Gastrocnemius medialis (tissue), 4 donors: ENCODE data around the gene MNX1. TPM values are rescaled to one million over a fixed set of nuclear protein-coding genes. Genes with fewer than 3 reads are reported as not detected.
A peak's percentile ranks its signal among the peaks of the same experiment; 100 is the strongest.

Experiments used
- ATAC-seq, 2 donors: fragments of 150-250 bp; one replicate each; pipeline ENCODE4 v1.9.1; 2016
- DNase-seq, 2 donors: peaks; one replicate each; pipeline ENCODE4 v3.0.0-alpha.2; 2019
- H3K27ac ChIP-seq, 4 donors: fragments of 200-600 bp; sonication (generic); 1 replicate in 1 of 4; 2 replicates in 3 of 4; pipeline ENCODE4 v1.5.1; 2016 to 2018; ENCODE audit warnings: mild to moderate bottlenecking in 2 of 4, moderate library complexity in 1 of 4
- H3K27me3 ChIP-seq, 3 donors: fragments of 200-600 bp; sonication (generic) in 2 of 3; 1 replicate in 1 of 3; 2 replicates in 2 of 3; pipeline versions ENCODE4 v1.5.1 to v1.6.0; 2016 to 2019; ENCODE audit warnings: mild to moderate bottlenecking in 1 of 3, moderate library complexity in 1 of 3
- H3K36me3 ChIP-seq, 2 donors: fragments of 200-600 bp; sonication (generic) in 1 of 2; one replicate each; pipeline ENCODE4 v1.5.1; 2017 to 2018
- H3K4me1 ChIP-seq, 2 donors: fragments of 200-600 bp; sonication (generic) in 1 of 2; one replicate each; pipeline ENCODE4 v1.5.1; 2016 to 2017; ENCODE audit warnings: mild to moderate bottlenecking in 2 of 2
- H3K4me3 ChIP-seq, 4 donors: fragments of 200-600 bp; sonication (generic) in 3 of 4; 1 replicate in 1 of 4; 2 replicates in 3 of 4; pipeline ENCODE4 v1.5.1; 2016 to 2019; ENCODE audit warnings: mild to moderate bottlenecking in 2 of 4
- H3K9me3 ChIP-seq, 3 donors: fragments of 200-600 bp; sonication (generic) in 2 of 3; 1 replicate in 1 of 3; 2 replicates in 2 of 3; pipeline ENCODE4 v1.5.1; 2016 to 2019
- POLR2A ChIP-seq, 2 donors: fragments of 450-650 bp; IDR thresholded peaks; one replicate each; pipeline ENCODE4 v1.6.1; 2017; ENCODE audit warnings: antibody characterized with exemption in 2 of 2, mild to moderate bottlenecking in 2 of 2, moderate library complexity in 2 of 2
- in situ Hi-C, 4 donors: fragments of 200-750 bp; cut with MboI; loops; one replicate each; pipeline versions ENCODE4 v1.15.0 to v1.8.0; 2017; ENCODE audit warnings: low sequenced_read_pairs in 4 of 4
- intact Hi-C: fragments of 100-400 bp; cut with DNase I; formaldehyde crosslinking; loops from one replicate; pipeline ENCODE4 v1.15.1; 2023; ENCODE audit warnings: low total_unique reads
- total RNA-seq, 4 donors: library from RNA; depleted of rRNA; stranded (reverse); fragments of >200 nt; gene quantifications; one replicate each; pipeline versions ENCODE4 v1.1.0 to v1.2.3, GENCODE V29; 2016
- TF ChIP-seq, protein P1 (sequence below), 5 experiments: fragments of 450-650 bp in 3 of 5; fragments of 200-600 bp in 2 of 5; sonication (generic) in 2 of 5; IDR thresholded peaks in 4 of 5; conservative IDR thresholded peaks in 1 of 5; 1 replicate in 4 of 5; 2 replicates in 1 of 5; pipeline ENCODE4 v1.5.1; 2016 to 2019; ENCODE audit warnings: antibody characterized with exemption in 5 of 5, mild to moderate bottlenecking in 3 of 5, moderate library complexity in 3 of 5

The MNX1 gene
- total RNA-seq, 4 donors from 2014 or later: 0.16 to 0.20 TPM; not detected in 2

DNA sequence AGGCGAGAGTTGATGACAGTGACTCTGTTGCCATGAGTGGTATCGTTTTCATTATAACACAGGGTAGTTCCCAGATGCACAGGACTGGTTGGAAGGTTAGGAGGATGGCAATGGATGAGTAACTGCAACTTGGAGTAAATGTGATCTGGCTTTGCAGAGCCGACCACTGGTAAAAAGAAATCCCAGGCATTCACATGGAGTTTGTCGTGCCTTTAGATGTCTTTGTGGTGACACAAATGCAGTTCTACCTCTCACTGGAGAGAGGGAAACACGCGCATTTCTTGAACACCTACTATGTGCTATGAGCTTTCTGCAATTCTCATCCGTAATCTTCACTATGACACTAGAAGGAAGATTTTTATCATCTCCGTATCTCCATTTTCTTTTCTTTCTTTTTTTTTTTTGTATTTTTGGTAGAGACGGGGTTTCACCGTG is 1.7 kb upstream of the MNX1 start:
- Histone ChIP-seq H3K27me3 (peaks cover 82 to 93% (median 89%) of the 10 kb centered on the region in 3 donors), H3K4me3 (no peak overlapping the region), H3K9me3 (no peaks in the 10 kb centered on the region), H3K27ac (no peak overlapping the region), H3K36me3 (no peaks in the 10 kb centered on the region), H3K4me1 (peaks cover 0 to 4% of the 10 kb centered on the region in 2 donors)
- intact Hi-C loops: no loop called here
- ATAC-seq (no peak), DNase-seq (no peak)
- in situ Hi-C loops: no loop called here
- TF ChIP-seq POLR2A (IDR thresholded peaks at IDR 0.05): no peak
- TF ChIP-seq, protein P1, sequence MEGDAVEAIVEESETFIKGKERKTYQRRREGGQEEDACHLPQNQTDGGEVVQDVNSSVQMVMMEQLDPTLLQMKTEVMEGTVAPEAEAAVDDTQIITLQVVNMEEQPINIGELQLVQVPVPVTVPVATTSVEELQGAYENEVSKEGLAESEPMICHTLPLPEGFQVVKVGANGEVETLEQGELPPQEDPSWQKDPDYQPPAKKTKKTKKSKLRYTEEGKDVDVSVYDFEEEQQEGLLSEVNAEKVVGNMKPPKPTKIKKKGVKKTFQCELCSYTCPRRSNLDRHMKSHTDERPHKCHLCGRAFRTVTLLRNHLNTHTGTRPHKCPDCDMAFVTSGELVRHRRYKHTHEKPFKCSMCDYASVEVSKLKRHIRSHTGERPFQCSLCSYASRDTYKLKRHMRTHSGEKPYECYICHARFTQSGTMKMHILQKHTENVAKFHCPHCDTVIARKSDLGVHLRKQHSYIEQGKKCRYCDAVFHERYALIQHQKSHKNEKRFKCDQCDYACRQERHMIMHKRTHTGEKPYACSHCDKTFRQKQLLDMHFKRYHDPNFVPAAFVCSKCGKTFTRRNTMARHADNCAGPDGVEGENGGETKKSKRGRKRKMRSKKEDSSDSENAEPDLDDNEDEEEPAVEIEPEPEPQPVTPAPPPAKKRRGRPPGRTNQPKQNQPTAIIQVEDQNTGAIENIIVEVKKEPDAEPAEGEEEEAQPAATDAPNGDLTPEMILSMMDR (IDR thresholded peaks at IDR 0.05 in 4 of 5, conservative IDR thresholded peaks at IDR 0.05 in 1 of 5): no peak

DNA sequence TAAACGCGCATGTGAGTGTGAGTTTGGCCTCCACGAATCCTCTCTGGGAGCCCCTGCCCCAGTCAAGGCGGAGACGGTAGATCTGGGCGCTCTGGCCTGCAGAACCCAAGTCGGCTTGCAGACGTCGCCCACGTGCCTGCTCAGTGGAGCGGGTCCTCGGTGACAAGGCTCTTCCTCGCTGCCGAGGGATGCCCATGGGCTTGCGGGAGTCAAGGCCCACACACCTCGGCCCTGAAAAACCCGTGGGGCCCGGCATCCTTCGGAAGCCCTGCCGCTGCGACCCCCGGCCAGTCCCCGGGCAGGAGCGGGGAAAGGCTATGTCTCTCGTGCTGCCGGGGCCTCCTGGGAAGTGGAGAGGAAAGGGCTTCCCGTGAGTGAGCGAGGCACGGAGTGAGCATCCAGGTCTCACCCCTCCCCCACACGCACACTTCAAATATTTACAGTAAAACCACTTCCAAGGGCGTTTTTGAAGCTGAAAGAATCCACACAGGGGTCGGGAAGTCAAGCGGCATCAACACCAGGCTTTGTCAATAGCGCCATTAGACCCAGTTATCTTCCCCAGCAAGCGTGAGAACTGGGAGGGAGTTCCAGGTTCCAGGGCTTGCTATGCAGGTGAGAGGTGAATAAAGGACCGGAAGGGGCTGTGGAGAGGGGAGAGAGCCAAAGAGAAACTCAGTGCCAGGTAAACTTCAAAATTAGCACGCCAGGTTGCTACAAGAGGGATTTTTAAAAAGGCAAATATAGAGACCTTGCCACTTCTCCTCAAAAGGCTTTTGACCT is 1.1 kb upstream of the MNX1 start:
- H3K27ac ChIP-seq: no peak overlapping the region
- in situ Hi-C loops: no loop called here
- no peak for DNase-seq
- peaks cover 80 to 93% (median 89%) of the 10 kb centered on the region in 3 donors for H3K27me3 ChIP-seq
- peaks cover 0 to 4% of the 10 kb centered on the region in 2 donors for H3K4me1 ChIP-seq
- H3K36me3 ChIP-seq: no peaks in the 10 kb centered on the region
- no peak for ATAC-seq
- H3K9me3 ChIP-seq: no peaks in the 10 kb centered on the region
- peak overlapping the region; percentile 62 to 72 (median 66) for H3K4me3 ChIP-seq
- intact Hi-C loops: no loop called here
- TF ChIP-seq POLR2A (IDR thresholded peaks at IDR 0.05): no peak
- TF ChIP-seq, protein P1 (IDR thresholded peaks at IDR 0.05 in 4 of 5, conservative IDR thresholded peaks at IDR 0.05 in 1 of 5): no peak

DNA sequence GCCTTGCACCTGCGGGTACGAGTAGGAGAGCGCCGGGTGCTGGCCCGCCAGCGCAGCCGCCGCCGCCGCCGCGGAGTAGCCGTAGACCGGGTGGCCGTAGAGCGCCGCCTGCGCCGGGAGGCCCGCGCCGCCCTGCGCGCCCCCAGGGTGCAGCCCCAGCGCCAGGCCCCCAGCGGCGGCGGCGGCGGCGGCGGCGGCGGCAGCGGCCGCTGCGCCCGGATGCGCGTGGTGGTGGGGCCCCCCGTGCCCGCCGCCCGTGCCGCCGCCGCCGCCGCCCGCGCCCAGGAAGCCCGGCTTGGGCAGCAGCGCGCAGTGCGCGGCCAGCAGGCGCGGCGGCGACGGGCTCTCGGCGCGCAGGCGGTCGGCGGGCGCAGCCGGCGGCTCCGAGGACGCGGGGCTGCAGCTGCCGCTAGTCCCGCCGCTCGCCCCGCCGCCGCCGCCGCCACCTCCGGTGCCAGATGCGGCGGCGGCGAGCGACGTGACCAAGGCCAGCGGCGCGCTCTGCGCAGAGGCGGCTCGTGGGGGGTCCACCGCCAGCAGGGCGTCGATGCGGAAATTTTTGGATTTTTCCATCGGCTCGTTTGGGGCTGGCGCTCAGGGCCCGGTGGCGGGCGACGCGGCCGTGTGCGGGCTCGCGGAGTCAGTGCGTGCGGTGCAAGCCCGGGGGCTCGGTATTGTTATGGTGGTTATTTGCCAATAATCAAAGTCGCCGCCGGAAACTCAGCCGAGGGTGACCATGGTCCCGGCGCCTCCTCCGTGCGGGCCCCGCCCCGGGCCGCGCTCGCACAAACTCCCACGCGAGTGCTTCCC is 480 bp downstream of the MNX1 start:
- peak; percentile 54 to 61 for ATAC-seq
- intact Hi-C loops (no loop called here), in situ Hi-C loops (no loop called here)
- Histone ChIP-seq H3K9me3 (no peaks in the 10 kb centered on the region), H3K27me3 (peaks cover 78 to 92% (median 86%) of the 10 kb centered on the region in 3 donors), H3K4me3 (peak overlapping the region; percentile 62 to 72 (median 66)), H3K4me1 (peaks cover 0 to 6% of the 10 kb centered on the region in 2 donors), H3K36me3 (no peaks in the 10 kb centered on the region), H3K27ac (no peak overlapping the region)
- no peak for DNase-seq
- TF ChIP-seq, protein P1 (IDR thresholded peaks at IDR 0.05 in 4 of 5, conservative IDR thresholded peaks at IDR 0.05 in 1 of 5): no peak
- no peak for TF ChIP-seq POLR2A (IDR thresholded peaks at IDR 0.05)

DNA sequence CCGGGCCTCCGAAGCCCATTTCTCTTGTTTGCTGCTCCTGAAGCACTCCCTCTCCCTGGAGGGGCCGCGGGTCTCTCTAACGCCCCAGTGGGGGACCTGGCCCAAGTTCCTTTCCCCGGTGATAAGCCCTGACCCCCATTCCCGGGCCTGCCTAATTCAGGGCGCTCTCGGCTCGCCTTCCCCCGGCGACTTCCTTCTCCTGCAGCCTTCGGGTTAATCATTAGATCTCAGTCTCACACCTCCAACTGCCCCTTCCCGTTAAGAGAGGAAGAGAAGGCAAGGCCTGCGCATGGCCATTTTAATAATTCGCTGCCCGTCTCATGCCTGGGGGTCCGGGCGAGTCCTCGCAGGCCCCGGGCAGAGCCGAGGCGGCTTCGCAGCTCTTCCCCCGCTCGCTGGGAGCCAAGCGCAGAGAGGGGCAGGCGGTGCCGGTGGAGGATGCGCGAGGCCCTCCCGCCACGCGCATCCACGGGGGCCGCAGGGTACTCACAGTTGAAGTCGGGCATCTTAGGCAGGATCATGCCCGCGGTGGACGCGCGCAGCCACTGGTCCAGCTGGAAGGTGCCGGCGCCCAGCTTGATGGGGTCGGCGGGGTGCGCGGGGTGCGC is 1.2 kb downstream of the MNX1 start:
- ATAC-seq (no peak), DNase-seq (no peak)
- H3K9me3 ChIP-seq: no peaks in the 10 kb centered on the region
- intact Hi-C loops: no loop called here
- no peak overlapping the region for H3K27ac ChIP-seq
- H3K4me1 ChIP-seq: peaks cover 0 to 13% of the 10 kb centered on the region in 2 donors
- H3K4me3 ChIP-seq: peak overlapping the region in 3 of 4 donors; percentile 5 to 34 (median 24)
- H3K27me3 ChIP-seq: peaks cover 78 to 92% (median 86%) of the 10 kb centered on the region in 3 donors
- in situ Hi-C loops: no loop called here
- TF ChIP-seq, protein P1 (IDR thresholded peaks at IDR 0.05 in 4 of 5, conservative IDR thresholded peaks at IDR 0.05 in 1 of 5): no peak
- no peak for TF ChIP-seq POLR2A (IDR thresholded peaks at IDR 0.05)
- H3K36me3 ChIP-seq: no peaks in the 10 kb centered on the region
